ENCODE results near the gene CEP70. TPM values are rescaled to one million over a fixed set of nuclear protein-coding genes. Genes with fewer than 3 reads are reported as not detected.
A peak's percentile ranks its signal among the peaks of the same experiment; 100 is the strongest.

CEP70 gene
- polyA plus RNA-seq, 2 of the 4 experiments (the other 2 are of a cell fraction) = 16.5 to 17.1 TPM

GRCh38 chr3:138493804-138494606, 100.1 kb downstream of the CEP70 start (continued):
- no peak for TF ChIP-seq PBX3 (IDR thresholded peaks at IDR 0.05)
- no peak for TF ChIP-seq MAFK (IDR thresholded peaks at IDR 0.05; ENCODE audit: partially characterized antibody)
- TF ChIP-seq ATOH8 (CRISPR knock-in tag; IDR thresholded peaks at IDR 0.05; ENCODE audit: low read depth) = no peak
- TF ChIP-seq RCOR1 (IDR thresholded peaks at IDR 0.05; ENCODE audit: low read depth, low read length) = no peak
- no peak for TF ChIP-seq ESRRA (IDR thresholded peaks at IDR 0.05; ENCODE audit: borderline replicate concordance, low read length)
- no peak for TF ChIP-seq USF2 (IDR thresholded peaks at IDR 0.05)
- TF ChIP-seq E2F6 (IDR thresholded peaks at IDR 0.05; ENCODE audit: borderline replicate concordance, low read depth) = no peak
- no peak for TF ChIP-seq NPAS2 (CRISPR knock-in tag; IDR thresholded peaks at IDR 0.05; ENCODE audit: borderline replicate concordance)
- TF ChIP-seq EHMT2 (IDR thresholded peaks at IDR 0.05; ENCODE audit: low read depth) = no peak
- peak; percentile 67 to 69; a peak in 2 of 5 replicates for TF ChIP-seq JUN (IDR thresholded peaks at IDR 0.05)
- TF ChIP-seq CBX2 (IDR thresholded peaks at IDR 0.05; ENCODE audit: borderline replicate concordance, low read depth) = no peak
- TF ChIP-seq HEYL (CRISPR knock-in tag; IDR thresholded peaks at IDR 0.05) = no peak
- peak; percentile 69 for TF ChIP-seq HES2 (IDR thresholded peaks at IDR 0.05)
- no peak for TF ChIP-seq MYC (IDR thresholded peaks at IDR 0.05; ENCODE audit: borderline replicate concordance, low read length)
- TF ChIP-seq CBX8 (IDR thresholded peaks at IDR 0.05) = no peak
- no peak for TF ChIP-seq SREBF2 (IDR thresholded peaks at IDR 0.05)
- peak; percentile 77 to 93 for TF ChIP-seq CEBPB (IDR thresholded peaks at IDR 0.05)
- no peak for TF ChIP-seq CTCF (IDR thresholded peaks at IDR 0.05)
- TF ChIP-seq RARB (CRISPR knock-in tag; IDR thresholded peaks at IDR 0.05) = no peak
- no peak for TF ChIP-seq EHF (CRISPR knock-in tag; IDR thresholded peaks at IDR 0.05)
- TF ChIP-seq MAZ (IDR thresholded peaks at IDR 0.05; ENCODE audit: borderline replicate concordance, low read depth, low read length) = no peak
- TF ChIP-seq CHD2 (IDR thresholded peaks at IDR 0.05; ENCODE audit: low read length, partially characterized antibody) = no peak
- peak; percentile 63 to 73; a peak in 3 of 5 replicates for TF ChIP-seq EP300 (IDR thresholded peaks at IDR 0.05)
